LNCaP clone FGC (cell line): ENCODE results near the gene DCTN4.
"Not testable (repeated sequence)": the region's sequence is repeated elsewhere in the genome, so short reads cannot be mapped to it uniquely, and the experiment has no call there.

ENCODE experiments used
- DNase-seq: peaks from one replicate; pipeline ENCODE4 v3.0.0-alpha.2; 2011; ENCODE audit warnings: low read depth
- H3K4me3 ChIP-seq: 2 replicates; pipeline ENCODE4 v1.5.1; 2011; ENCODE audit warnings: mild to moderate bottlenecking, low read depth, low read length, control low read depth
- CTCF ChIP-seq: IDR thresholded peaks from 2 replicates; pipeline ENCODE4 v1.5.1; 2012; ENCODE audit warnings: mild to moderate bottlenecking; ENCODE audit not compliant: control insufficient read depth, insufficient read depth; ENCODE audit errors: extremely low read depth

The DCTN4 gene

GRCh38 chr5:150758531-150759333 lies at the start of gene DCTN4:
Gene DCTN4 (minus strand): TSS chr5:150759017. CDS start chr5:150758993, 24 bp downstream.
- peak; percentile 98 for DNase-seq
- H3K4me3 ChIP-seq, result peak within 1 kb of the TSS; percentile 74
- TF ChIP-seq CTCF, result no peak

GRCh38 chr5:150804388-150804787 lies 45.6 kb upstream of the DCTN4 start:
- DNase-seq, result no peak
- H3K4me3 ChIP-seq, result no peak overlapping the region
- no peak for TF ChIP-seq CTCF

GRCh38 chr5:150801117-150801927 lies 42.5 kb upstream of the DCTN4 start:
- peak; percentile 63 for TF ChIP-seq CTCF
- DNase-seq, result peak; percentile 67
- H3K4me3 ChIP-seq, result peak overlapping the region; percentile 28

- no peak for DNase-seq
- no peak overlapping the region for H3K4me3 ChIP-seq
- TF ChIP-seq CTCF, result no peak
Observed at GRCh38 chr5:150797384-150797783, 38.6 kb upstream of the DCTN4 start.

- TF ChIP-seq CTCF, result no peak
- no peak overlapping the region for H3K4me3 ChIP-seq
- DNase-seq, result no peak
Observed at GRCh38 chr5:150794927-150795326, 36.1 kb upstream of the DCTN4 start.

- DNase-seq, H3K4me3 ChIP-seq: not testable (repeated sequence)
Observed at GRCh38 chr5:150793423-150793888, 34.6 kb upstream of the DCTN4 start.

- no peak overlapping the region for H3K4me3 ChIP-seq
- no peak for DNase-seq
- TF ChIP-seq CTCF, result no peak
Observed at GRCh38 chr5:150791536-150791935, 32.7 kb upstream of the DCTN4 start.
